Activated T-cell treated with anti-CD3 and anti-CD28 coated beads, Interleukin-2, amount 50 U/mL, for 24 hours (primary cell): ENCODE data around the gene MLPH.

Source experiments
- DNase-seq: peaks from one replicate; pipeline ENCODE4 v3.0.0-alpha.2; 2020
- H3K27ac Mint-ChIP-seq: 2 replicates; pipeline ENCODE4 v1.8.0; 2020; ENCODE audit warnings: mild to moderate bottlenecking, mixed read lengths
- H3K27me3 Mint-ChIP-seq: 2 replicates; pipeline ENCODE4 v1.8.0; 2020; ENCODE audit warnings: mixed read lengths
- H3K36me3 Mint-ChIP-seq: 2 replicates; pipeline ENCODE4 v1.8.0; 2020; ENCODE audit warnings: low read depth, mixed read lengths
- H3K4me1 Mint-ChIP-seq: 2 replicates; pipeline ENCODE4 v1.8.0; 2020; ENCODE audit warnings: low read depth, mixed read lengths
- H3K4me3 Mint-ChIP-seq: 2 replicates; pipeline ENCODE4 v1.8.0; 2020; ENCODE audit warnings: mild to moderate bottlenecking, moderate library complexity, mixed read lengths
- H3K9me3 Mint-ChIP-seq: 2 replicates; pipeline ENCODE4 v1.8.0; 2020; ENCODE audit warnings: mixed read lengths

The MLPH gene

GRCh38 chr2:237527233-237527632 is 40.2 kb downstream of the MLPH start:
- Mint-ChIP-seq H3K27me3 (no peaks in the 10 kb centered on the region), H3K4me1 (no peaks in the 10 kb centered on the region)

GRCh38 chr2:237527766-237528165 is 40.7 kb downstream of the MLPH start:
- Mint-ChIP-seq H3K9me3 (no peaks in the 10 kb centered on the region), H3K4me1 (no peaks in the 10 kb centered on the region), H3K27me3 (no peaks in the 10 kb centered on the region), H3K27ac (no peak overlapping the region), H3K36me3 (no peaks in the 10 kb centered on the region), H3K4me3 (no peak overlapping the region)
- no peak for DNase-seq

More at GRCh38 chr2:237527233-237527632, 40.2 kb downstream of the MLPH start:
- Mint-ChIP-seq H3K27ac (no peak overlapping the region), H3K36me3 (no peaks in the 10 kb centered on the region), H3K4me3 (no peak overlapping the region), H3K9me3 (no peaks in the 10 kb centered on the region)
- DNase-seq: no peak

GRCh38 chr2:237529452-237530402 is 42.7 kb downstream of the MLPH start:
- Mint-ChIP-seq H3K27ac (no peak overlapping the region), H3K36me3 (no peaks in the 10 kb centered on the region), H3K27me3 (no peaks in the 10 kb centered on the region), H3K4me3 (no peak overlapping the region), H3K9me3 (no peaks in the 10 kb centered on the region), H3K4me1 (no peaks in the 10 kb centered on the region)
- no peak for DNase-seq

- no peaks in the 10 kb centered on the region for H3K27me3 Mint-ChIP-seq
- no peak for DNase-seq
- H3K27ac Mint-ChIP-seq: no peak overlapping the region
- no peaks in the 10 kb centered on the region for H3K36me3 Mint-ChIP-seq
- H3K4me3 Mint-ChIP-seq: no peak overlapping the region
- no peaks in the 10 kb centered on the region for H3K4me1 Mint-ChIP-seq
- no peaks in the 10 kb centered on the region for H3K9me3 Mint-ChIP-seq
These were observed 43.7 kb downstream of the MLPH start for GRCh38 chr2:237530472-237531433.

GRCh38 chr2:237532160-237532559 is 45.1 kb downstream of the MLPH start:
- Mint-ChIP-seq H3K4me3 (no peak overlapping the region), H3K27me3 (no peaks in the 10 kb centered on the region)

GRCh38 chr2:237533668-237534161 is 46.7 kb downstream of the MLPH start:
- Mint-ChIP-seq H3K9me3 (no peaks in the 10 kb centered on the region), H3K4me3 (no peak overlapping the region), H3K27ac (no peak overlapping the region), H3K36me3 (no peaks in the 10 kb centered on the region), H3K27me3 (no peaks in the 10 kb centered on the region), H3K4me1 (no peaks in the 10 kb centered on the region)
- no peak for DNase-seq

More at GRCh38 chr2:237532160-237532559, 45.1 kb downstream of the MLPH start:
- no peaks in the 10 kb centered on the region for H3K36me3 Mint-ChIP-seq
- no peaks in the 10 kb centered on the region for H3K9me3 Mint-ChIP-seq
- H3K27ac Mint-ChIP-seq: no peak overlapping the region
- DNase-seq: no peak
- H3K4me1 Mint-ChIP-seq: no peaks in the 10 kb centered on the region

GRCh38 chr2:237534380-237534779 is 47.3 kb downstream of the MLPH start:
- no peak for DNase-seq
- Mint-ChIP-seq H3K27ac (no peak overlapping the region), H3K9me3 (no peaks in the 10 kb centered on the region), H3K27me3 (no peaks in the 10 kb centered on the region), H3K4me3 (no peak overlapping the region), H3K36me3 (no peaks in the 10 kb centered on the region), H3K4me1 (no peaks in the 10 kb centered on the region)

- no peaks in the 10 kb centered on the region for H3K27me3 Mint-ChIP-seq
- DNase-seq: no peak
- no peak overlapping the region for H3K27ac Mint-ChIP-seq
- H3K4me3 Mint-ChIP-seq: no peak overlapping the region
- H3K9me3 Mint-ChIP-seq: no peaks in the 10 kb centered on the region
- H3K4me1 Mint-ChIP-seq: no peaks in the 10 kb centered on the region
- H3K36me3 Mint-ChIP-seq: no peaks in the 10 kb centered on the region
These were observed 48.5 kb downstream of the MLPH start for GRCh38 chr2:237535385-237536082.

GRCh38 chr2:237536083-237536415 is 49.0 kb downstream of the MLPH start:
- Mint-ChIP-seq H3K9me3 (no peaks in the 10 kb centered on the region), H3K36me3 (no peaks in the 10 kb centered on the region), H3K27me3 (no peaks in the 10 kb centered on the region), H3K27ac (no peak overlapping the region), H3K4me3 (no peak overlapping the region), H3K4me1 (no peaks in the 10 kb centered on the region)
- no peak for DNase-seq

- Mint-ChIP-seq H3K4me3 (no peak overlapping the region), H3K9me3 (no peaks in the 10 kb centered on the region), H3K4me1 (no peaks in the 10 kb centered on the region), H3K27ac (no peak overlapping the region), H3K27me3 (no peaks in the 10 kb centered on the region), H3K36me3 (no peaks in the 10 kb centered on the region)
- DNase-seq: no peak
These were observed 49.6 kb downstream of the MLPH start for GRCh38 chr2:237536617-237537016.

GRCh38 chr2:237538001-237538720 is 51.1 kb downstream of the MLPH start:
- Mint-ChIP-seq H3K9me3 (no peaks in the 10 kb centered on the region), H3K27ac (no peak overlapping the region), H3K4me1 (no peaks in the 10 kb centered on the region), H3K36me3 (no peaks in the 10 kb centered on the region), H3K27me3 (no peaks in the 10 kb centered on the region), H3K4me3 (no peak overlapping the region)
- DNase-seq: no peak

- no peak overlapping the region for H3K4me3 Mint-ChIP-seq
These were observed 51.9 kb downstream of the MLPH start for GRCh38 chr2:237538901-237539300.

GRCh38 chr2:237539681-237540080 is 52.6 kb downstream of the MLPH start:
- Mint-ChIP-seq H3K4me1 (no peaks in the 10 kb centered on the region), H3K4me3 (no peak overlapping the region), H3K9me3 (no peaks in the 10 kb centered on the region), H3K36me3 (no peaks in the 10 kb centered on the region), H3K27ac (no peak overlapping the region), H3K27me3 (no peaks in the 10 kb centered on the region)
- no peak for DNase-seq

More at GRCh38 chr2:237538901-237539300, 51.9 kb downstream of the MLPH start:
- Mint-ChIP-seq H3K4me1 (no peaks in the 10 kb centered on the region), H3K9me3 (no peaks in the 10 kb centered on the region), H3K27ac (no peak overlapping the region), H3K27me3 (no peaks in the 10 kb centered on the region), H3K36me3 (no peaks in the 10 kb centered on the region)
- DNase-seq: no peak
